Inflammatory macrophage (primary cell): ENCODE results near the gene COX6B2.
A peak's percentile ranks its signal among the peaks of the same experiment; 100 is the strongest.

ENCODE experiments used
- DNase-seq, 2 donors: peaks; one replicate each; pipeline ENCODE4 v3.0.0-alpha.2; 2020 to 2022

Gene COX6B2

DNA sequence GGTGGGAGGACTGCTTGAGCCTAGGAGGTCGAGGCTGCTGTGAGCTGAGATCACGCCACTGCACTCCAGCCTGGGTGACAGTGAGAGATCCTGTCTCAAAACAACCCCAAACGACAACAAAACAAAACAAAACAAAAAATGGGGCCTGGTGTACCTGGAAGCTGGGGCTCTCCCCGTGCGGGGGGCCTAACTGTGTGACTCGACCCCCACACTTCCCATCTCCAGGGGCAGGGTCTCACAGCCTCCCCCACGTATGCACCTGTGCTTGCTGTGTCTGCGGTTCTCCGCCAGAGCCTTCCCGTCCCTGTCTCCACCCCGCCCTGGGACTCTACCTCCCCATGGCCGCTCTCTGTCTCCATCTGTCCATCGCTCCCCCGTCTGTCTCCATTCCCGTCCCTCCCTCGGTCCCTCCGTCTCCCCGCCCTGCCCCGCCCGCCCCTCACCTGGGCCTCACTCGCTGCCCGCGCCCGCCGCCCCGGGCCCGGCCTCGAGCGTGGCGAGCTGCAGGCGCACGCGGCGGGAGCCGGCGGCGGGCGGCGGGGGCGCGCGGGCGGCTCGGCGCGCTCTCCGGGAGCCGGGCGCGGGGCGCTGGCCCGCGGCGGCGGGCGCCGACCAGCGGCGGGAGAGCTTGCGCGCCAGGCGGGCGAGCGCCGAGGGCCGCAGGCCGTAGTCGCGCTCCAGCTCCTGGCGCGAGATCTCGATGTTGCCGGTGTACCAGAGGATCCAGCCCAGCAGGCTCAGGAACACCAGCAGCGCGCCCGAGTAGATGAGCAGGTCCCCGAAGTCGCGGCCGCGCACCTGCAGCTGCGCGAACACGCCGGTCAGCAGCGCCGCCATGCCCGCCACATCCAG lies 29.0 kb upstream of the COX6B2 start:
- DNase-seq: peak; percentile 43 to 68

- no peak for DNase-seq
These were observed 28.1 kb upstream of the COX6B2 start for GRCh38 chr19:55382522-55383054.

DNA sequence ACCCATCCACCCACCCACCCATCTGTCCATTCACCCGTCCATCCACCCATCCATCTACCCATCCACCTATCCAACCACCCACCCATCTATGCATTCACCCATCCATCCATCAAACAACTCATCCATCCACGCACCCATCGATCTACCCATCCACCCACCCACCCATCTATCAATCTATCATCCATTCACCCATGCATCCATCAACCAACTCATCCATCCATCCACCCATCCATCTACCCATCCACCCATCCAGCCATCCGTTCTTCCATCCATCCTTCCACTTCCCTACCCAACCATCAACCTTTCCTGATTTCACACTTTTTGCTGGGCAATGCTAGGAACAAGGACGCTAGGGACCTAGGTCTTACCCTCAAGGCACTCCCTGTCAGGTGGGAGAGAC lies 27.5 kb upstream of the COX6B2 start:
- no peak for DNase-seq

- DNase-seq: no peak
These were observed 24.7 kb upstream of the COX6B2 start for GRCh38 chr19:55379174-55379573.

DNA sequence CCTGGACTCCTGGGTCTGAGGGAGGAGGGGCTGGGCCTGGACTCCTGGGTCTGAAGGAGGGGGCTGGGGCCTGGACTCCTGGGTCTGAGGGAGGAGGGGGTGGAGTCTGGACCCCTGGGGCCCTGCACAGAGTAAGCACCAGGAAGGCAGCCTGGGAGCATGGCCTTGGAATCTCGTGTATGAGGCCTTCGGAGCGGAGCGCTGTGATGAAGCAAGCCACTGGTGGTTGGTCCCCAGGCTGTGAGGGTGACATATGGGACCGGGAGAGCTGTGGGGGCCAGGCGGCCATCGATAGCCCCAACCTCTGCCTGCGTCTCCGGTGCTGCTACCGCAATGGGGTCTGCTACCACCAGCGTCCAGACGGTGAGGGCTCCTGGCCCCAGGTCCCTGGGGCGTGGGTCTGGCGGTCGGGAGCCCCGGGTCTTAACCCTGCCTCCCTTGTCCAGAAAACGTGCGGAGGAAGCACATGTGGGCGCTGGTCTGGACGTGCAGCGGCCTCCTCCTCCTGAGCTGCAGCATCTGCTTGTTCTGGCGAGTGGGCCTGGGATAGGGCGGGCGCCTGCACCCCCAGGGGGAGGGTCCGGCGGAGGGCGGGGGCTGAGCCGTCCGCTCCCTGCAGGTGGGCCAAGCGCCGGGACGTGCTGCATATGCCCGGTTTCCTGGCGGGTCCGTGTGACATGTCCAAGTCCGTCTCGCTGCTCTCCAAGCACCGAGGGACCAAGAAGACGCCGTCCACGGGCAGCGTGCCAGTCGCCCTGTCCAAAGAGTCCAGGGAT lies 23.0 kb upstream of the COX6B2 start:
- no peak for DNase-seq

GRCh38 chr19:55376241-55376933 lies 21.9 kb upstream of the COX6B2 start, which contains the start of gene TMEM190:
Gene TMEM190, plus strand, starts transcription at chr19:55376826. Its CDS starts 28 bp downstream, at chr19:55376854.
- no peak for DNase-seq

DNA sequence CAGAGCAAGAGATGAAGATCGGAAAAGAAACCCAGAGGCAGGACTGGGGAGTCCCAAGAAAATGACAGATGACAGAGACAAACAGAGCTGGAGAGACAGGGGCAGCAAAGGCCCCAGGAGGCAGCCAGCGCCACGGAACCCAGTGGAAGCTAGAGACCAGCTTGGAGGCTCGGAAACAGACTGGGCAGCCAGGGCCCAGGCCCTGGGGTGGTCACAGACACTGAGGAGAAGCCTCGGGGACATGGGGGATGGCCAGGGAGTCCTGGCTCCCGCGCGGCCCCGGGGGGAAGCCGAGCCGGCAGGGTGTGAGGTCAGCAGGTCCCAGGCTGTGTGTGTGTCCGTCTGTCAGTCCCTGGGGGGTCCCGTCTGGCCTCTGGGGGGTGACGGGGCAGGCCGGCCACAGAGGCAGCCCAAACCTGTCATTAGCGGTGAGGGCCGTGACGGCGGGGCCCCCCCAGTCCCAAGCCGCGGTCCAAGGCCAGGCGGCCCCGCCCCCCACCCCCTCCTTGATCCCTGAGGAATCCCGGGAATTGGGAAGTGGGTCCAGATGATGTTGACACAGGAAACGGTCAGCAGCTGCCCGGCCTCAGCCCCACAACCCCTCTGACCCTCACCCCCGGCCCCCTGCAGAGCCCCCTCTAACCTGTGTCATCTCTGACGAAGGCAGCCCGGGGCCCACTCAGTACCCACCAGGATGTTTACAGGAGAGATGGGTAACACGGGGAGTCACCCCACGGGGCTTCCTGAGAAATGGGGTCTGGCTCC lies 19.7 kb upstream of the COX6B2 start:
- no peak for DNase-seq

DNA sequence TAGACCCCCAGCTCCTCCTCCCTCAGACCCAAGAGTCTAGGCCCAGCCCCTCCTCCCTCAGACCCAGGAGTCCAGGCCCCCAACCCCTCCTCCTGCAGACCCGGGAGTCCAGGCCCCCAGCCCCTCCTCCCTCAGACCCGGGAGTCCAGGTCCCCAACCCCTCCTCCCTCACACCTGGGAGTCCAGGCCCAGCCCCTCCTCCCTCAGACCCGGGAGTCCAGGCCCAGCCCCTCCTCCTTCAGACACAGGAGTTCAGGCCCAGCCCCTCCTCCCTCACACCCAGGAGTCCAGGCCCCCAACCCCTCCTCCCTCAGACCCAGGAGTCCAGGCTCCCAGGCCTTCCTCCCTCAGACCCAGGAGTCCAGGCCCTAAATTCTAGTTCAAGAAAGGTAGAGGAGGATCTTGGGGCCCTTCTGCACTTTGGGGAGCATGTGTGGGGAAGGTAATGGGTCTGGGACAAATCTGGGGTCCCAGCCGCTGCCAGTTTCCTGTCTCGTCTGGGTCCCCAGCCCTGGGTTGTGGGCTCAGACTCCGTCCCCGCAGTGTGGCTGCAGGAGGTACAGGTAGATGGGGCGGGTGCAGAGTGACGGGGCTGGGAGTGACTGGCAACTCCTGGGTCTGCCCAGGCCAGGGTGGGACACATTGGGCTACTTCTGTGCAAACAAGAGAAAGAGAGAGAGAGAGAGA lies 18.9 kb upstream of the COX6B2 start:
- DNase-seq: no peak

DNA sequence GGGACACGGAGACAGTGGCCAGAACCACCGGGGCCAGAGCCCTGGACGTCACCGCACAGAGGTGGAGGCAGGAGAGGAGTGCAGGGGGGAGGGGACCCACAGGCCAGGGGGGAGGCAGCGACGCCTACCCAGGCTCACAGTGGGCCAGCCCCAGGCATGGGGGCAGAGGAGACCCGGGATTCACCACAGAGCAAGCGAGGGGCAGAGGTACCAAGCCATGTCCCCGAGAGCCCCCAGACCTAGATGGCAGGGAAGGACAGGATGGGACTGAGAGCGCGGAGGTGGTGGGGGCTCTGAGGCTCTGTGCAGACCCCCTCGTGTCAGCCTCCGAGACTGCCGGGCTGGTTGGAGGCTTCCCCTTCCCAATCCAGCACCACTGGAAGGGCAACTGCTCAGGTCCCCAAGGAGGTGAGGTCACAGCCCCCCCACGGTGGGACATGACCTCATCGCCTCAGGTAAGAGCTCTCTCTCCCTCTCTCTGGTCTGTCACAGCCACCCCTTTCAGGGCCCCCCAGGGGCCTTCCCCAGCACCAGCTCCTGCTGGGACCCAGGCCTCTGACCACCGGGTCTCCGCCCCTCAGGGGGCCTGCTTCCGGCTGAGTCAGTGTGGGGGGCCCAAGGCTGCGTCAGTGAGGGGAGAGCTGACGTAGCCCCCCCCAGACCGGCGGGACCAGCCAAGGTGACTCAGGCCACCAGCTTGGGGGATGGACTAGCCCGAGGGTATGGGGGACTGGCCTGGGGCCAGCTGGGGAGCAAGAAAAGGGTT lies 18.0 kb upstream of the COX6B2 start:
- DNase-seq: no peak

GRCh38 chr19:55370305-55370988 lies 15.9 kb upstream of the COX6B2 start, which contains the start of gene IL11:
Gene IL11, minus strand, starts transcription at chr19:55370463. Its CDS starts 153 bp downstream, at chr19:55370310.
- no peak for DNase-seq

DNA sequence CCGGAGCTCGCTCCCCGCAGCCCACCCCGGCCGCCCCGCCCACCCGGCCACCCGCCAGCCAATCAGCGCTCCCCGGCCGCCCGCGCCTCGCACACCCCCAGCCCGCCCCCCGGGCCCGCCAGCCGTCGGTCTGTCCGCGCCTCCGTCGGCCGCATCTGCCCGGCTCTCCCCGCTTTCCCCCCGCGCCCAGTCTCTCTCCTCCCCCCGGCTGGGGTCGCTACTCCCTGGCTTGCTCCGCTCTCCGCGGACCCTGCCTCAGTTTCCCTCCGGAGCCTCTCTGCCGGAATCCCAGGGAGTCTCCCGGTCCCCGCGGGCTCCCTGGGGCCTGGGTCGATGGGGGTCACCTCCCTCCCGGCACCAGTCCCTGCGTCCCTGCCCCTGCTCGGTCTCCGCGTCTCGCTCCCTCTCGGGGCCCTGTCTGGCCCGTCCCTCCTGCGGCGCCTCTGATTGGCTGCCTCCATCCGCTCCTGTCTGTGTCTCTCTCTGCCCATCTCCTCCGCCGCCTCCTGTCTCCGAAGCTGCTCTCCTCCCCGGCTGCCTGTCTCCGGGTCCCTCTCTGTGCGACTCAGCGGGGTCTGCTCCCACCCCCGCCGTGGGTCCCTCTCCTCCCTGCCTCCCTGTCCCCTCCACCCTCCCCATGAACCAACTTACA lies 15.3 kb upstream of the COX6B2 start:
- DNase-seq: no peak

DNA sequence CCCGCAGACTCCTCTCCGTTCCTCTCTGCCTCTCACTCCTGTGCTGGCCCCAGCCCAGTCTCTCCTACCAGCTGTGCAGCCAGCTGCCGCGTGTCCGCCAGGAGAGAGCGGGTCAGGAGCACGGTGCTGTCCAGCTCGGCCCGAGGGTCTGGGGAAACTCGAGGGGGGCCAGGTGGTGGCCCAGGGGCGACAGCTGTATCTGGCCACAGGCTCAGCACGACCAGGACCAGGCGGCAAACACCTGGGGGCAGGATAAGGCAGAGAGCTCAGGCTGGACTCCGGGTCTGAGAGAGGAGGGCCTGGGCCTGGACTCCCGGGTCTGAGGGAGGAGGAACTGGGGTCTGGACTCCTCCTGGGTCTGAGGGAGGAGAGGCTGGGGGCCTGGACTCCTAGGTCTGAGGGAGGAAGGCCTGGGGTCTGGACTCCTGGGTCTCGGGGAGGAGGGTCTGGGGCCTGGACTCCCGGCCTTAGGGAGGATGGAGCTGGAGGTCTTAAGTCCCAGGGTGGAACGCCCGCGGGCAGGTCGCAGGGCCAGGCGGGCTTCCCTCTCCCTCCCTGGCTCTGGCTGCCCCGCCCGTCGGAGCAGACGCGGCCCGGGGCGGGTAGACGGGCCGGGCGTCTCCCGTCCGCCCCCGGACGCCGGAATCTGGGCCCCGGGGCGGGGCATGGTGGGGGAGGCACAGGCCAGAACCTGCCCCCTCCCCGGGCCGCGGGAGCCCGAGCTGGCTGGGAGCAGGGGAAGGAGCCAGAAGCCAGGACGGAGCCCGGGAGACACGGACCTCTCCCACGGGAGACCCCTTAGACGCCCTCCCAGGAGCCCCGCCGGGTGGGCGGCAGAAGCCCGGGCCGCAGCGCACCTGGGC lies 14.4 kb upstream of the COX6B2 start:
- DNase-seq: peak; percentile 44 to 51

GRCh38 chr19:55368106-55368505 lies 13.6 kb upstream of the COX6B2 start:
- no peak for DNase-seq

DNA sequence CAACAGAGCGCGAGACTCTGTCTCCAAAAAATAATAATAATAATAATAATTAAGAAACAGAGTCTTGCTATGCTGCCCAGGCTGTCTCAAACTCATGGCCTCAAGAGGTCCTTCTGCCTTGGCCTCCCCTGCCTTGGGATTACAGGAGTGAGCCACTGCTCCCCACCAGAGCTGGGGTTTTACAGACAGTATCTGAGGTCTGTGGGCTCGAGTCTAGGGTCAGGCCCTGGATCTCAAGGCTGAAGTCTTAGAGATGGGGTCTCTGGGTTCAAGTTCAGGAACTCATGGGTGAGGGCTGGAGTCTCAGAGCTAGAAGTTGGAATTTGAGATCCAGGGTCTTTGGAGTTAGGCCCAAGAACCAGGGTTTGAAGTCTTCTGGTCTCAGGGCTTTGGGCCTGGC lies 12.3 kb upstream of the COX6B2 start:
- DNase-seq: no peak

DNA sequence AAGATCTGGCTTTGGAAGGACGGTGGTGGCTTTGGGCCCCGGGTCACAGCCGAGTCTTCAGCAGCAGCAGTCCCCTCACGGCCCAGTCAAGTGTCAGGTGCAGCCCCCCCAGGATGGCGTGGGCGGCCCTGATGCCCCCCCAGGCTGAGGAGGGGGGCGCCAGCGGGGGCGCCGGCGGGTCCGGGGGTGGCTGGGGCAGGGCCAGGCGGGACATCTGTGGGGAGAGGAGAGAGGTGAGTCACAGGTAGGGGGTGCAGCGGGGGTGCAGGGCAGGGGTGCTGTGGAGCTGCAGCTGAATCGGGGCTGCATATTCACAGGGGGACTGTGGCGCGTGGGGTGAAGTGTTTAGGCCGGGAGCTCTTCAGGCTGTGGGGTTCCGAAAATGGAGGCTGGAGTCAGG lies 11.4 kb upstream of the COX6B2 start:
- no peak for DNase-seq

- no peak for DNase-seq
These were observed 10.7 kb upstream of the COX6B2 start for GRCh38 chr19:55365245-55365644.

DNA sequence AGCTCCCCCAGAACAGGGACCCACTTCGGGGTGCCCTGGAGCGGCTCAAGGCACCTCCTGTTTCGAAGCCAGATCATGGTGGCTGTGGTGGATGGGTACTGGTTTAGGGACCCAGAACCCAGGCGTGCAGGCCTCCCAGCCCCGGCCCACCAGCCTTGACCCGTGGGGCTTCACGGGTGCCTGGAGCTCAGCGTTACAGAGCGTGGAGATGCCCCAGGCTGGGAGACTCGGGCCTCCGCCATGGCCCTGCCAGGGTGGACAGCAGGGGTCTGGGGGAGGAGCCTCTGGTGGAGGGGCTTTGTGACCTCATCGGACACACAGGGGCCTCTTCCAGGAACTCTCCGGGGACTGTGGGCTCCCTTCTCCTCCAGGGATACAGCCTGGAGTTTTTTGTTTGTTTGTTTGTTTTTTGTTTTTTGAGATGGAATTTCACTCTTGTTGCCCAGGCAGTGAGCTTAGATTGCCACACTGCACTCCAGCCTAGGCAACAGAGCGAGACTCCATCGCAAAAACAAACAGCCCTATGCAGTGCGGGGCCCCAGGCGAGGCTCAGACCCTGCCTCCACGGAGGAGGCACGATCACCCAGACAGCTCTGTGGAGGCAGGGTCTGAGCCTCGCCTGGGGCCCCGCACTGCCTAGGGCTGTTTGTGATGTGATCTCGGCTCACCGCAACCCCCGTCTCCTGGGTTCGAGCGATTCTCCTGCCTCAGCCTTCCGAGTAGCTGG lies 8.6 kb upstream of the COX6B2 start, which contains the start of gene GARIN5B:
Gene GARIN5B, minus strand, starts transcription at position 271 of the 727 bp plus-strand sequence. Its CDS starts 194 bp downstream, at position 77.
- DNase-seq: no peak
